ENCODE data around the gene FAM47E. TPM values are rescaled to one million over a fixed set of nuclear protein-coding genes. Genes with fewer than 3 reads are reported as not detected.
"Not testable (repeated sequence)": the region's sequence is repeated elsewhere in the genome, so short reads cannot be mapped to it uniquely, and the experiment has no call there.

Gene FAM47E
- polyA plus RNA-seq, 3 donors = 3.3 to 9.0 (median 8.4) TPM

DNA sequence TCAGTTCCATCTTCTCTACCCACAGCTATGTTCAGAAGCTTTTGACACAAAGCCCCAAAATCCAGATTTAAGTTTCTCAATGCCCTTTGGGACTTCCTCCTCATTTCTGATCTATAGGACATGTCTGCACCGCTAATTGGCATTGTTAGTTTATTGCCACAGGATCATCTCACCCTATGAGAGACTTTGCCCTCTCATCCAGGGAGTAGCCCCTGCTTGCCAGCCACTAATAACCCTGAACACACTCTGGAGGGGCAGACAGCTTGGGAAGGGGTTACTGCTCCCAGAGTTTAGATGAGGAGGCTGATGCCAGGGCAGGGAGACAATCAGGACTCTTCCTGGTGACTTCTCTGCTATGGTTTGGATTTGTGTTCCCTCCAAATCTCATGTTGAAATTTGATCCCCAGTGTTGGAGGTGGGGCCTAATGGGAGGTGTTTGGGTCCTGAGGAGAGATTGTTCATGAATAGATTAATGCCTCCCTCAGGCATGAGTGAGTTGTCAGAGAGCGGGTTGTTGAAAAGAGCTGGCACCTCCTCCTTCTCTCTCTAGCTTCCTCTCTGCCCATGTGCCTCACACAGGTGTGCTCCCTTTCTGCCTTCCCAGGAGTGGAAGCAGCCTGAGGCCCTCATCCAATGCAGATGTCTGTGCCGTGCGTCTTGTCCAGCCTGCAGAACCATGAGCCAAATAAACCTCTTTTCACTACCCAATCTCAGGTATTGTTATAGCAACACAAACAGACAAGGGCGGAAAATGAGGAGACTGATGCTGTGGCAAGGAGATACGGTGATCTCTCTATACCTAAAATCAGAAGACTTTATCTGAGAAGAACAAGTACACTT is 34.3 kb upstream of the FAM47E start:
- no peak overlapping the region for H3K27ac ChIP-seq (ENCODE audit: low read depth, low read length)
- 79 to 84% (median 82%) methylated on average over 6 of the region's 6 CpGs for WGBS, 3 donors

DNA sequence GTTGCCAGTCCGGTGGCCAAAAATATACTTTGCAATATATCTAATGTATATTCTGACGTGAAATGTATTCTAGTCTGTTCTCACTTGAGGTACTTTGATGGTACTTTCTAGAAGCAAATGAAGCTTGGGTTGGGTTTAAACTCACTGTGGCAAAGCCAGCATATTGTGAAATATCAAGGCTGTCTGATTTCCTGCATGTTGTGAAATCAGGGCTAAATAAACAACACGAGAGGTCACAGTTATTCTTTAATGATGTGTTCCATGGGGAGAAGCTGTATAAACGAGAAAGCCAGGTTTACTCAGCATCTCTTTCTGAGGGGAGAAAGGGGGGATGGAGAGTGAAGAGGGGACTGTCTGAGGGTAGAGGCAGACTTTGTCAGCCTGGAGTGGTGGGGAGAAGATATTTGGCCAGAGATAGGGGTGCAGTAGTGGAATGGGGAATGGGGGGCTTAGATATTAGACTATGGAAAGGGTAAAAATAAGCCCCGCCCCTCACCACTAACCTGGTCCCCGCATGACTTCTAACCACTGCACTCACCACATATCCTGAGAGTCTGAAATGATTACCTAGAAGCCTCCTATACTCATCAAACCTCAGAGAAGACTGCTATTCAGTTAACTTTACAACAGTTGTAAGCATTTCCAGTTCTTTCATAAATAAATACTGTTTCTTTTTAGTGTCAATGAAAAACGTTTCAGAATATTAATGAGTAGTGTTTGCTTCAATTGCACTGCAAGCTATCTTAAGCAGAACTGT is 32.0 kb upstream of the FAM47E start:
- H3K27ac ChIP-seq (ENCODE audit: low read depth, low read length) = no peak overlapping the region
- 41 to 42% (median 42%) methylated on average over 7 of the region's 7 CpGs for WGBS, 3 donors

DNA sequence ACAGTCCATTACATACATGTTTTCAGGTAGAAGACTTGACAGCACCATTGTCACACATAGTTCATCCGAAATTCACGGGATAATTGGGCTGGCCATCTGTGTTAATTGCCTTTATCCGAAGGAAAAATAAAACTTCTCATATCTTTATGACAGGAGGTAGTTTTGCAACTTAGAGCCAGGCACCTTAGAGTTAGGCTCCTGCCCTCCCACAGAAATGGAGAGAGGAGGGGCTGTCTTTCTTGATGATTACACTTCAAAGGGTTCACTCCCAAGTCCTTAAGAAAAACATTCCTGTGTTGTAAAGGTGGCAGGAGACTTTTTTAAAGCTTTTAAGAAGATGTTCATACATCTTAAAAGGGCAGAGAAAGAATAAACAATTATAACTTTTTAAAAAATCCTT is 27.4 kb upstream of the FAM47E start:
- H3K27ac ChIP-seq (ENCODE audit: low read depth, low read length) = no peak overlapping the region
- 74 to 83% (median 81%) methylated on average over 3 of the region's 3 CpGs for WGBS, 3 donors

DNA sequence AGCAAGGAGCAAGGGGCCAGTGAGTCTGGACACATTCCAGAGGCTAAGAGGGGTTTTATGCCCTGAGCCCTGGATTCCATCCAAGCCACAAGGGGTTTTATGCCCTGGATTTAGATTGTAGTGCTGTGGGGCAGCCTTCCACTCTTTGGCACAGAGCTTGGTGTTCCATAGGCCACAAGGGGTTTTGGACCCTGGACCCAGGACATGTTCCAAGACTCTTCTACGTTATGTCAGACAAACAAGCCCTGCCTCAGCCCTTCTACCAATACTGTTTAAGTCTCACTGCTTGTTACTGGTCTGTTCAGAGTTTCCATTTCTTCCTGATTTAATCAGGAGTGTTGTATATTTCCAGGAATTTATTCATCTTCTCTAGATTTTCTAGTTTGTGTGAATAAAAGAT is 25.1 kb upstream of the FAM47E start:
- H3K27ac ChIP-seq (ENCODE audit: low read depth, low read length) = no peak overlapping the region
- 0 to 17% (median 0%) methylated on average over 1 of the region's 1 CpG for whole genome bisulfite sequencing, 3 donors

DNA sequence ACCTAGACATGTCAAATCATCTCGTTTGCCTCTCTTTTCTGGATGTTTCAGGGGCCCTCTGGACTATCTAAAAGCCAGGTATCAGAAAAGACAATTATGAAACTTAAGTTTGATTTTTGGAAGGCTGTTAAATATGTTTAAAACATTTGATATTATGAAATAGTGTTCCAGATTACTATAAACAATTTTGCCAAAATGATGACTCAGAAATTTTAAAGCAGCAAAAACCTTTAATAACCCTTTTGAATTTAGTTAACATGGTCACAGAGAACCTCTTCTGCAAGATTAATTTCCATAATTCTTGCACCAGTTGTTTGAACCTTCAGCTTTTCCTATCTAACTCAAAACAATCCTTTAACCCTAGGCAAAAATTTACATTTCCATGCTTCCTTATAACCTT is 18.8 kb upstream of the FAM47E start:
- 73 to 88% (median 74%) methylated on average over 1 of the region's 1 CpG for WGBS, 3 donors
- no peak overlapping the region for H3K27ac ChIP-seq (ENCODE audit: low read depth, low read length)

DNA sequence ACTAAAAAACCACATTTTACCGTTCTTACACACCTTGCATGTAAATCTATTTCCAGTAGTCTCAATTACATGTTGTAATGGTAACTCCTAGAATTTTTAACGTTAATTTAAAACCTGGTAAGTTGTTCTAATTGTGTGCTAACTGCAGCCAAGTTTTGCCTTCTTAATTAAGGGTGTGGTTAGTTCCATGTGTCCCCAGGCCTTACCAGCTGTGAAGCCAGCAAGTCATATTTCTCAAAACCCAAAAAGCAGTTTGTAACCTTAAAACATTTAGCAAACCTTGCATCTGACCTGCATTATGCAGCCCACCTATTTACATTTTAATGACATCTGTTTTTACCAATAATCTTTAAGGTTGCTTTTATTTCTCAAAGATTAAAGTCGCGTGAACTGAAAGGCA is 18.4 kb upstream of the FAM47E start:
- H3K27ac ChIP-seq (ENCODE audit: low read depth, low read length) = no peak overlapping the region
- WGBS, 3 donors = 59 to 76% (median 72%) methylated on average over 4 of the region's 4 CpGs

DNA sequence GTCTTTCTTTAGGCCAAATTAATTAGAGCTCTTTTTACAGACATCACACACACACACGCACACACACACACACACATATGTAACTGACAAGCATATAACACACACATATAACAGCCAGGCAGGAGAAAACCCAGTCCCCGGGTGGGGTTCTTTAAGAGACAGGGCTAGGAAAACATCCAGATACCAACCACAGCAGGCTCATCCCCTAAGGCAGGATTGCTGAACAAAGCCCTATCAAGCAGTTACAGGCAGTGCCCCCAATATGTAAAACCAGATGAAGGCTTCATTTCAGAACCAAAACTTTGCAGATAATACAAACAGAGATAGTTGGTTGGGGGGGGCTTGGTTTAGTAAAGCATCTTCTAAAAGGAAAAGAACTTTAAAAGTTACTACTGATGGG is 18.0 kb upstream of the FAM47E start:
- 56 to 58% (median 58%) methylated on average over 2 of the region's 2 CpGs for WGBS, 3 donors
- H3K27ac ChIP-seq (ENCODE audit: low read depth, low read length) = no peak overlapping the region

DNA sequence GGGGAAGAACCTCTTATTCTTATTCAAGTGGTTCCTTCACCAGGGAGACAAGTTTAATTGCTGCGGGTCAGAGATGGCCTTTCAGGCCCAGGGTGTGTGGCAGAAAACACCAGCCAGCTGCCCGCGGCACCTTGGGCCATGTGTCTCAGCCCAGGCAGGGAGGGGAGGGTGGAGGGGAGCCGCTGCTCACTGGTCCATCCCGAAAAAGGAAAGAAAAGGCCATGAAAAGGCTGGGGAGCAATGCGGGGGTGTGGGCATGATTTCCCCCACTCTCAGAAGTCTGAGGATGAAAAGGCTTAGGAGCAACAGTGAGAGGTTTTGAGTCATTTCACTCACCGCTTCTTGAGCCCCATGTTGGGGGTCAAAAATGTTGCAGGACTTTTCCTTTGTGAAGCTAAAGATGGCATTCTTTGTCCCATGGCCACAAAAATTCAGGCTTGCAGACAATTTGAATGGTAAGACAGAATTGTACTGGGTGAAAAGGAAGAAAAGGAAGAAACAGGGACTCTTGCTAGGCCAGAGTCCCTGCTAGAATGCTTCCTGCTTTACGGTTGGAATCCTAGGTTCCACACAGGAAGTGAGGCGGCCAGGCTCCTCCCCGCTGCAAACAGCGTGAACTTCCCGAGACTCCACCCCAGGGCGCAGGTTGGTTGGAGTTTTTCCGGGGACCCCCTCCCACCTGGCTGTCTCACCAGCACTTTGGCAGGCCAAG is 17.4 kb upstream of the FAM47E start:
- no peak overlapping the region for H3K27ac ChIP-seq (ENCODE audit: low read depth, low read length)
- WGBS, 3 donors = 81 to 94% (median 89%) methylated on average over 14 of the region's 14 CpGs

DNA sequence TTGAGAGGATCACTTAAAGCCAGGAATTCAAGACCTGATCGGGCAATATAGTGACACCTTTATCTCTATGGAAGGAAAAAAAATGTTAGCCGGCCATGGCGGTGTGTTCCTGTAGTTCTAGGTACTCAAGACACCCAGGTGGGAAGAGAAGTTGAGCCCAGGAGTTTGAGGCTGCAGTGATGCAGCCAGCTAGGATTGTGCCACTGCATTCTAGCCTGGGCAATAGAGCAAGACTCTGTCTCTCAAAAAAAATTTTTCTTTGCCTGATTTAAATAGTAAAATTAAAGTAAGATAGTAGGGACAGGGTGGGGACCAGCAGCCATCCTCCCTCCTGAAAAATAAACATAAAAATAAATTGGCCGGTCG is 16.9 kb upstream of the FAM47E start:
- no peak overlapping the region for H3K27ac ChIP-seq (ENCODE audit: low read depth, low read length)
- WGBS, 3 donors = 81 to 97% (median 96%) methylated on average over 5 of the region's 5 CpGs

DNA sequence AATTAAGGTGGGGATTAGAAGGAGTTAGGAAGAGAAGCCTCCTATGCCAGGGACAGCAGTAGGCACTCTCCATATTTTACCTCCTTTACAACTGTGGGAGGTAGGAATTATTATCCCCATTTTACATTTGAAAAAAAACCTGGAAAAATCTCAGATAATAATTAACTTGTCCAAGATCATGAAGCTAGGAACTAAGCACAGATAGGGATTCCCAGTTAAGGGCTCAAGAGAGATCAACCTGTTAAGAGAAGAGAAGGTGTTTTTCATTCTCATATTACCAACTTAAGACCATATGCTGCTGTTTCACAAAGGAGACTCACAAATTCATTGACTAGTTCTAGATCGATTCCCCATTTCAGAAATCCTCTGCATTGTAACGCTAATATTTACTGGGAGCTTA is 16.1 kb upstream of the FAM47E start:
- WGBS, 3 donors = 35 to 92% (median 81%) methylated on average over 2 of the region's 2 CpGs

DNA sequence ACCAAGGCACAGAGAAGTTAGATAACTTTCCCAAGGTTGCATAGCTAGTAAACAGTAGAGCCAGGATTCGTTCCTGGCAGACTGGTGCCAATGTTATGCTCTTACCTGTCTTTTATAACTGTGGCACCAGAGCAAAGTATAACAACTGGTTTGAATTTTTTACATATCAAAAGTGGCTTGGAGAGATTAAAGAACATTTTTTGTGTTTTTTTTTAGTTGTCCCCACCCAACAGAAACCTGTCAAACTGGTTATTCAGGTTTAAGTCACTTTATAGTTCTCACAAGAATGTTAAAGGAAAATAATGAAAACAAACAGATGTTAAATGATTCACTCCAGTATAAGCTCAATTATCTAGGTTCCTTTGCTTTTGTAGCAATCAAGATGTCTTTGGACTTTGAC is 15.6 kb upstream of the FAM47E start:
- H3K27ac ChIP-seq (ENCODE audit: low read depth, low read length) = no peak overlapping the region
- 17 to 77% (median 63%) methylated on average over 1 of the region's 1 CpG for WGBS, 3 donors

More for the DNA sequence above, 16.1 kb upstream of the FAM47E start:
- no peak overlapping the region for H3K27ac ChIP-seq (ENCODE audit: low read depth, low read length)

DNA sequence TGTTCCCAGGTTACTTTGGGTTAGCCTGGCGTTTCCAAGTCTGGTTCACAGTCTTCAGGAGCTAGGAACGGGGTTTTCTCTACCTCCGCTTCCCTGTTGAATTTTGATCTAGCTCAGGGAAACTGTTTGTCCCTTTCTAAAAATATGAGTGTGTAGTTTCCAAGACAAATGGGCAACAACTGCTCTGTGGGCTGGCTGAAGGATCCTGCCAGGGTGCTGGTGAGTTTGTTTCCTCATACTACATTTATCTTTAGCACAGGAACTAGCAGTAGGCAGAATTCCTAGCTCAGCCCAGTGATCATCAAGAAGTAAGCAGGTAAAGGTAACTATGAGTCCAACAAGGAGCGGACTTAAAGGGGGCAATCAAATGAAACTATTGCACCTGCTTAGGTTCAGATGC is 13.3 kb upstream of the FAM47E start:
- WGBS, 3 donors = 87 to 95% (median 94%) methylated on average over 4 of the region's 4 CpGs
- no peak overlapping the region for H3K27ac ChIP-seq (ENCODE audit: low read depth, low read length)

DNA sequence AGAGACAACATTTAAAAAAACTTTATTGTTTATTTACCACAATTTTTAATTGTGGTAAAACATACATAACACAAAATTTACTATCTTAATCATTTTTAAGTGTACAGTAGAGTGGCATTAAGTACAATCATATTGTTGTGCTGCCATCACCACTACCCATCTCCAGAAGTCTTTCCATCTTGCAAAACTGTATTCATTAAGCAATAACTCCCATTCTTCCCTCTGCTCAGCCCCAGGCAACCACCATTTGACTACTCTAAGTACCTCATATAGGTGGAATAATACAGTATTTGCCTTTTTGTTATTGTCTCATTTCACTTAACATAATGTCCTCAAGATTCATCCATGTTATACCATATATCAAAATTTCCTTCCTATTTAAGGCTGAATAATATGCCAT is 12.8 kb upstream of the FAM47E start:
- H3K27ac ChIP-seq (ENCODE audit: low read depth, low read length) = no peak overlapping the region

DNA sequence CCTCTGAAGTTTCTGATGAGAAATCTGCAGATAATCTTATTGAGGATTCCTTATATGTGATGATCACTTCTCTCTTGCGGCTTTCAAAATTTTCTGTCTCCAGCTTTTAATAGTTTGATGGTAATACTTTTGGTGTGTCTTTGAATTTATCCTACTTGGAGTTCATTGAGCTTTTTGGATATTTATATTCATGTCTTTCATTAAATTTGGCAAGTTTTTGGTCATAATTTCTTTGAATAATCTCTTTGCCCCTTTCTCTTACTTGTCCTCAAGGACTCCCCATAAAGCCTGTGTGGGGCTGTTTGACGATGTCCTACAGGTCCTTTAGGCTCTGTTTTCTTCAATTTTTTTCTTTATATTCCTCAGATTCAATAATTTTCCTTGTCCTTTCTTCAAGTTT is 11.3 kb upstream of the FAM47E start:
- H3K27ac ChIP-seq (ENCODE audit: low read depth, low read length) = no peak overlapping the region
- 94 to 98% (median 95%) methylated on average over 2 of the region's 2 CpGs for WGBS, 3 donors

DNA sequence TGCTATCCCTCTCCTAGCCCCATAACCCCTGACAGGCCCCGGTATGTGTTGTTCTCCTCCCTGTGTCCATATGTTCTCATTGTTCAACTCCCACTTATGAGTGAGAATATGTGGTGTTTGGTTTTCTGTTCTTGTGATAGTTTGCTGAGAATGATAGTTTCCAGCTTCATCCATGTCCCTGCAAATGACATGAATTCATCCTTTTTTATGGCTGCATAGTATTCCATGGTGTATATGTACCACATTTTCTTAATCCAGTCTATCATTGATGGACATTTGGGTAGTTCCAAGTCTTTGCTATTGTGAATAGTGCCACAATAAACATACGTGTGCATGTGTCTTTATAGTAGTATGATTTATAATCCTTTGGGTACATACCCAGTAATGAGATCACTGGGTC is 7.6 kb upstream of the FAM47E start:
- H3K27ac ChIP-seq (ENCODE audit: low read depth, low read length) = not testable (repeated sequence)
- 90 to 97% (median 95%) methylated on average over 2 of the region's 2 CpGs for WGBS, 3 donors

DNA sequence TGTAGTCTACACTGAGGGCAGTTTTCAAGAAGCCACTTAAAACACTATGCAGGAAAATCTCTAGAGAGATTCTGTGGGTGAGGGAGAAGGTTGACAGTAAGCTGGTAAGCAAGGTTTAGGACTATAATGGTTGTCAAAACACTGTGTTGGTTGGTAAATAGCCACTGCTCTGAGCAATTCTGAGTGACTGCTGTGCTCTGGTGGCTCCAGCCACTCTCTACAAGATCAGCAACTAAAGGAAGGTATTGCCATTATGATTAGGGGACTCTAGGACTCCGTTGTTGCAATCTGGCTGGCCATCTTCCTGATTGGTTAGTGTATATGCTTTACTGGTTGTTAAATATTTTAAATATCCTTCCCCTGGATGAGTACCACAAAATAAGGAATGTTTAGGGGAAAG is 5.5 kb upstream of the FAM47E start:
- WGBS, 3 donors = 53 to 60% (median 56%) methylated on average over 1 of the region's 1 CpG
- H3K27ac ChIP-seq (ENCODE audit: low read depth, low read length) = no peak overlapping the region

DNA sequence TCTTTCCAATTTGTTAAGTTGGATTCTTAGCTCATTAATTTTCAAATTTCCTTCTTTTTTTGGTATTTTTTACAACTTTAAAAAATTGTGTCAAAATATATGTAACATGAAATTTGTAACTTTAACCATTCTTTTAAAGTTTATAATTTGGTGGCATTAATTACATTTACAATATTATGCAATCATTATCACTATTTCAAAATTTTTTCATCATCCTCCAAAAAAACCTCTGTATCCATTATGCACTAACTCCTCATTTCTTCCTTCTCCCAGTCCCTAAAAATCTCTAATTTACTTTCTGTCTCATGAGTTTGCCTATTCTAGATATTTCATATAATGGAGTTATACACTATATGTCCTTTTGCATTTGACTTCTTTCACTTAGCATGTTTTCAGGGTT is 4.7 kb upstream of the FAM47E start:
- no peak overlapping the region for H3K27ac ChIP-seq (ENCODE audit: low read depth, low read length)

DNA sequence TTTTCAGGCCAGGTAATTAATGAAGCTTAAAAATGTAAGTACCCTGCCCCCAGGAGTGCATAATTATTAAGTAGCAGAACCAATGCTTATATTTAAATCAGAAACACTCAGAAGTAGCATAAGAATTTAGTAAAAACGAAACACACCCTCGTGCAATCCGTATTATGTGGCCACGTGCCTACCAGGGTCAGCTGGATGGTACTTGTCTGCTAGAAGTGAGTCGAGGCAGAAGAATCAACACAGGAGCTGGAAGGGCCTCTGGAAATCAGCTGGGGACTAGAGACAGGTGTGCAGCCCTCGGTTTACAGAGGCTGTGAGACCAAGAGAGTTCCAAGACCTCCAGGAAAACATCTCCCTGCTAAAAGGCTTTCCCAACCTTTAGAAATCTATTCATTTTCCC is 559 bp upstream of the FAM47E start:
- H3K27ac ChIP-seq (ENCODE audit: low read depth, low read length) = no peak overlapping the region
- 8 to 23% (median 21%) methylated on average over 6 of the region's 6 CpGs for WGBS, 3 donors

DNA sequence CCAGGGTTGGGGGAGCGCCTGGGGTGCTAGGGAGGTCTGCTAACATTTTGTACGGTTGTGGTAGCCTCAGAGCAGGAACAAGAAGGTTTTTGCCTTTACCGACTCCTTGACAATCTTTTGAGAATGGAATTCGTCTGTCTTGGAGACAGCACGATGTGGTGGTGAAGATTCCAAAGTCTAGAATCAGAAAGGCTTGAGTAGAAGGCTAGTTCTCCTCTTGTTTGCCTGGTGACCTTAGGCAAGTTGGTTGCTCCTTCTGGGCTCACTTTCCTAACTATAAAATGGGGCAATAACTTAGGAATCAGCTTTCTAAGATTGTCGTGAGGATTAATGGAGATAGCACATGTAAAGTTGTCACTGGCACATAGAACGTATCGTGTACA is 741 bp downstream of the FAM47E start:
- no peak overlapping the region for H3K27ac ChIP-seq (ENCODE audit: low read depth, low read length)
- WGBS, 3 donors = 73 to 80% (median 75%) methylated on average over 8 of the region's 8 CpGs

Data from adipose tissue (tissue), 3 donors.